GM23338 (cell line): ENCODE measurements around the gene RNF8. TPM values are rescaled to one million over a fixed set of nuclear protein-coding genes. Genes with fewer than 3 reads are reported as not detected.
"Not testable (repeated sequence)": the region's sequence is repeated elsewhere in the genome, so short reads cannot be mapped to it uniquely, and the experiment has no call there.

Source experiments
- ATAC-seq: fragments of 200-7000 bp; cut with Tn5 transposase; 3 replicates; pipeline ENCODE4 v1.9.1; 2020
- DNase-seq: peaks from one replicate; pipeline ENCODE4 v3.0.0-alpha.2; 2015; ENCODE audit warnings: low spot score
- H2AFZ ChIP-seq: fragments of 200-600 bp; sonication (generic); 2 replicates; pipeline ENCODE4 v1.8.0; 2016; ENCODE audit warnings: antibody characterized with exemption, mild to moderate bottlenecking, moderate library complexity
- H3F3A ChIP-seq: fragments of 200-600 bp; sonication (generic); replicated peaks from 2 replicates; pipeline ENCODE4 v1.8.0; 2017; ENCODE audit warnings: antibody characterized with exemption, mixed run types, low read depth
- H3K27ac ChIP-seq: fragments of 200-600 bp; sonication (generic); 2 replicates; pipeline ENCODE4 v1.6.1; 2016; ENCODE audit warnings: low read depth
- H3K27me3 ChIP-seq: fragments of 200-600 bp; sonication (generic); 2 replicates; pipeline ENCODE4 v1.8.0; 2016; ENCODE audit warnings: mild to moderate bottlenecking, mixed run types, moderate library complexity; ENCODE audit not compliant: insufficient read depth
- H3K36me3 ChIP-seq: fragments of 200-600 bp; sonication (generic); 2 replicates; pipeline ENCODE4 v1.8.0; 2016; ENCODE audit warnings: mild to moderate bottlenecking; ENCODE audit not compliant: insufficient read depth
- H3K4me1 ChIP-seq: fragments of 200-600 bp; sonication (generic); 2 replicates; pipeline ENCODE4 v1.8.0; 2016; ENCODE audit warnings: mild to moderate bottlenecking, moderate library complexity; ENCODE audit not compliant: insufficient read depth
- H3K4me2 ChIP-seq: fragments of 200-600 bp; sonication (generic); 2 replicates; pipeline ENCODE4 v1.7.1; 2017; ENCODE audit warnings: mixed run types
- H3K4me3 ChIP-seq: fragments of 200-600 bp; sonication (generic); 2 replicates; pipeline ENCODE4 v1.6.1; 2016; ENCODE audit warnings: mixed run types
- H3K79me2 ChIP-seq: fragments of 200-600 bp; sonication (generic); replicated peaks from 2 replicates; pipeline ENCODE4 v1.8.0; 2017; ENCODE audit warnings: mild to moderate bottlenecking; ENCODE audit not compliant: insufficient read depth
- H3K9me2 ChIP-seq: fragments of 200-600 bp; sonication (generic); 2 replicates; pipeline ENCODE4 v1.8.0; 2017; ENCODE audit not compliant: insufficient read depth
- H4K20me1 ChIP-seq: fragments of 200-600 bp; sonication (generic); replicated peaks from 2 replicates; pipeline ENCODE4 v1.8.0; 2017; ENCODE audit warnings: mild to moderate bottlenecking; ENCODE audit not compliant: insufficient read depth
- H3K27ac Mint-ChIP-seq: 2 replicates; pipeline ENCODE4 v1.8.0; 2020; ENCODE audit warnings: inconsistent platforms, mild to moderate bottlenecking, moderate library complexity, mixed read lengths
- H3K27me3 Mint-ChIP-seq: 3 replicates; pipeline ENCODE4 v1.8.0; 2022; ENCODE audit warnings: low read depth, mild to moderate bottlenecking, moderate library complexity, mixed read lengths, inconsistent platforms; ENCODE audit not compliant: insufficient read depth, poor library complexity
- H3K36me3 Mint-ChIP-seq: 3 replicates; pipeline ENCODE4 v1.8.0; 2021; ENCODE audit warnings: low read depth, mild to moderate bottlenecking, inconsistent platforms, moderate library complexity, mixed read lengths
- H3K4me1 Mint-ChIP-seq: 3 replicates; pipeline ENCODE4 v1.8.0; 2020; ENCODE audit warnings: mild to moderate bottlenecking, inconsistent platforms, mixed read lengths
- H3K4me3 Mint-ChIP-seq: 3 replicates; pipeline ENCODE4 v1.8.0; 2021; ENCODE audit warnings: moderate library complexity, mild to moderate bottlenecking, inconsistent platforms, mixed read lengths
- H3K9me3 Mint-ChIP-seq: 3 replicates; pipeline ENCODE4 v1.8.0; 2020; ENCODE audit warnings: moderate library complexity, mild to moderate bottlenecking, inconsistent platforms, mixed read lengths
- CREB1 ChIP-seq: fragments of 250-450 bp; sonication (Bioruptor Pico); IDR thresholded peaks from 2 replicates; pipeline ENCODE4 v1.5.0; 2020; ENCODE audit warnings: low read depth, mild to moderate bottlenecking, moderate library complexity
- JUNB ChIP-seq: IDR thresholded peaks from one replicate; pipeline ENCODE4 v1.6.1; 2016; ENCODE audit warnings: antibody characterized with exemption; ENCODE audit not compliant: unreplicated experiment
- NANOG ChIP-seq: IDR thresholded peaks from 2 replicates; pipeline ENCODE4 v1.6.1; 2016; ENCODE audit warnings: antibody characterized with exemption, borderline replicate concordance
- POLR2AphosphoS5 ChIP-seq: IDR thresholded peaks from 2 replicates; pipeline ENCODE4 v1.6.1; 2016; ENCODE audit warnings: antibody characterized with exemption, low read depth
- STAT1 ChIP-seq: IDR thresholded peaks from one replicate; pipeline ENCODE4 v1.6.1; 2016; ENCODE audit warnings: antibody characterized with exemption; ENCODE audit not compliant: unreplicated experiment
- ZNF114 ChIP-seq: fragments of 250-450 bp; sonication (Bioruptor Pico); IDR thresholded peaks from 2 replicates; pipeline ENCODE4 v1.5.0; 2020; ENCODE audit warnings: mild to moderate bottlenecking, moderate library complexity
- ZNF331 ChIP-seq: fragments of 250-450 bp; sonication (Bioruptor Pico); IDR thresholded peaks from 2 replicates; pipeline ENCODE4 v1.5.0; 2020; ENCODE audit warnings: low read depth, mild to moderate bottlenecking, moderate library complexity
- polyA plus RNA-seq: library from polyadenylated mRNA; unstranded; fragments of >200 nt; fragmentation: Nextera tagmentation; extraction: Ambion mirVana; gene quantifications from 2 replicates; pipeline ENCODE4 v1.2.1, GENCODE V29; 2016
- total RNA-seq: library from RNA; depleted of rRNA; stranded (reverse); fragments of >200 nt; shearing (Covaris generic); gene quantifications from 2 replicates; pipeline ENCODE4 v1.2.3, GENCODE V29; 2014
- TF ChIP-seq, protein P1 (sequence below): fragments of 250-450 bp; sonication (Bioruptor Pico); IDR thresholded peaks from 2 replicates; pipeline ENCODE4 v1.5.0; 2020; ENCODE audit warnings: mild to moderate bottlenecking, moderate library complexity
- TF ChIP-seq, protein P2 (sequence below), 2 experiments: fragments of 200-600 bp in 1 of 2; sonication (generic) in 1 of 2; conservative IDR thresholded peaks; 2 replicates each; pipeline versions ENCODE4 v1.5.1 to v1.6.1; 2016 to 2017; ENCODE audit warnings: antibody characterized with exemption in 2 of 2, low read depth in 2 of 2, mild to moderate bottlenecking in 2 of 2, moderate library complexity in 1 of 2
- TF ChIP-seq, protein P3 (sequence below): IDR thresholded peaks from 2 replicates; pipeline ENCODE4 v1.6.1; 2016; ENCODE audit warnings: antibody characterized with exemption

Gene RNF8
- total and polyA plus RNA-seq, 2 experiments from 2014 or later: 41.6 to 55.2 TPM

GRCh38 chr6:37399795-37400490, 46.2 kb downstream of the RNF8 start (continued):
- TF ChIP-seq, protein P1, sequence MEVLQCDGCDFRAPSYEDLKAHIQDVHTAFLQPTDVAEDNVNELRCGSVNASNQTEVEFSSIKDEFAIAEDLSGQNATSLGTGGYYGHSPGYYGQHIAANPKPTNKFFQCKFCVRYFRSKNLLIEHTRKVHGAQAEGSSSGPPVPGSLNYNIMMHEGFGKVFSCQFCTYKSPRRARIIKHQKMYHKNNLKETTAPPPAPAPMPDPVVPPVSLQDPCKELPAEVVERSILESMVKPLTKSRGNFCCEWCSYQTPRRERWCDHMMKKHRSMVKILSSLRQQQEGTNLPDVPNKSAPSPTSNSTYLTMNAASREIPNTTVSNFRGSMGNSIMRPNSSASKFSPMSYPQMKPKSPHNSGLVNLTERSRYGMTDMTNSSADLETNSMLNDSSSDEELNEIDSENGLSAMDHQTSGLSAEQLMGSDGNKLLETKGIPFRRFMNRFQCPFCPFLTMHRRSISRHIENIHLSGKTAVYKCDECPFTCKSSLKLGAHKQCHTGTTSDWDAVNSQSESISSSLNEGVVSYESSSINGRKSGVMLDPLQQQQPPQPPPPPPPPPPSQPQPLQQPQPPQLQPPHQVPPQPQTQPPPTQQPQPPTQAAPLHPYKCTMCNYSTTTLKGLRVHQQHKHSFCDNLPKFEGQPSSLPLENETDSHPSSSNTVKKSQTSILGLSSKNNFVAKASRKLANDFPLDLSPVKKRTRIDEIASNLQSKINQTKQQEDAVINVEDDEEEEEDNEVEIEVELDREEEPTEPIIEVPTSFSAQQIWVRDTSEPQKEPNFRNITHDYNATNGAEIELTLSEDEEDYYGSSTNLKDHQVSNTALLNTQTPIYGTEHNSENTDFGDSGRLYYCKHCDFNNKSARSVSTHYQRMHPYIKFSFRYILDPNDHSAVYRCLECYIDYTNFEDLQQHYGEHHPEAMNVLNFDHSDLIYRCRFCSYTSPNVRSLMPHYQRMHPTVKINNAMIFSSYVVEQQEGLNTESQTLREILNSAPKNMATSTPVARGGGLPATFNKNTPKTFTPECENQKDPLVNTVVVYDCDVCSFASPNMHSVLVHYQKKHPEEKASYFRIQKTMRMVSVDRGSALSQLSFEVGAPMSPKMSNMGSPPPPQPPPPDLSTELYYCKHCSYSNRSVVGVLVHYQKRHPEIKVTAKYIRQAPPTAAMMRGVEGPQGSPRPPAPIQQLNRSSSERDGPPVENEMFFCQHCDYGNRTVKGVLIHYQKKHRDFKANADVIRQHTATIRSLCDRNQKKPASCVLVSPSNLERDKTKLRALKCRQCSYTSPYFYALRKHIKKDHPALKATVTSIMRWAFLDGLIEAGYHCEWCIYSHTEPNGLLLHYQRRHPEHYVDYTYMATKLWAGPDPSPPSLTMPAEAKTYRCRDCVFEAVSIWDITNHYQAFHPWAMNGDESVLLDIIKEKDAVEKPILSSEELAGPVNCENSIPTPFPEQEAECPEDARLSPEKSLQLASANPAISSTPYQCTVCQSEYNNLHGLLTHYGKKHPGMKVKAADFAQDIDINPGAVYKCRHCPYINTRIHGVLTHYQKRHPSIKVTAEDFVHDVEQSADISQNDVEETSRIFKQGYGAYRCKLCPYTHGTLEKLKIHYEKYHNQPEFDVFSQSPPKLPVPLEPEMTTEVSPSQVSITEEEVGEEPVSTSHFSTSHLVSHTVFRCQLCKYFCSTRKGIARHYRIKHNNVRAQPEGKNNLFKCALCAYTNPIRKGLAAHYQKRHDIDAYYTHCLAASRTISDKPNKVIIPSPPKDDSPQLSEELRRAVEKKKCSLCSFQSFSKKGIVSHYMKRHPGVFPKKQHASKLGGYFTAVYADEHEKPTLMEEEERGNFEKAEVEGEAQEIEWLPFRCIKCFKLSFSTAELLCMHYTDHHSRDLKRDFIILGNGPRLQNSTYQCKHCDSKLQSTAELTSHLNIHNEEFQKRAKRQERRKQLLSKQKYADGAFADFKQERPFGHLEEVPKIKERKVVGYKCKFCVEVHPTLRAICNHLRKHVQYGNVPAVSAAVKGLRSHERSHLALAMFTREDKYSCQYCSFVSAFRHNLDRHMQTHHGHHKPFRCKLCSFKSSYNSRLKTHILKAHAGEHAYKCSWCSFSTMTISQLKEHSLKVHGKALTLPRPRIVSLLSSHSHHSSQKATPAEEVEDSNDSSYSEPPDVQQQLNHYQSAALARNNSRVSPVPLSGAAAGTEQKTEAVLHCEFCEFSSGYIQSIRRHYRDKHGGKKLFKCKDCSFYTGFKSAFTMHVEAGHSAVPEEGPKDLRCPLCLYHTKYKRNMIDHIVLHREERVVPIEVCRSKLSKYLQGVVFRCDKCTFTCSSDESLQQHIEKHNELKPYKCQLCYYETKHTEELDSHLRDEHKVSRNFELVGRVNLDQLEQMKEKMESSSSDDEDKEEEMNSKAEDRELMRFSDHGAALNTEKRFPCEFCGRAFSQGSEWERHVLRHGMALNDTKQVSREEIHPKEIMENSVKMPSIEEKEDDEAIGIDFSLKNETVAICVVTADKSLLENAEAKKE (CRISPR knock-in tag): no peak
- TF ChIP-seq, protein P2, sequence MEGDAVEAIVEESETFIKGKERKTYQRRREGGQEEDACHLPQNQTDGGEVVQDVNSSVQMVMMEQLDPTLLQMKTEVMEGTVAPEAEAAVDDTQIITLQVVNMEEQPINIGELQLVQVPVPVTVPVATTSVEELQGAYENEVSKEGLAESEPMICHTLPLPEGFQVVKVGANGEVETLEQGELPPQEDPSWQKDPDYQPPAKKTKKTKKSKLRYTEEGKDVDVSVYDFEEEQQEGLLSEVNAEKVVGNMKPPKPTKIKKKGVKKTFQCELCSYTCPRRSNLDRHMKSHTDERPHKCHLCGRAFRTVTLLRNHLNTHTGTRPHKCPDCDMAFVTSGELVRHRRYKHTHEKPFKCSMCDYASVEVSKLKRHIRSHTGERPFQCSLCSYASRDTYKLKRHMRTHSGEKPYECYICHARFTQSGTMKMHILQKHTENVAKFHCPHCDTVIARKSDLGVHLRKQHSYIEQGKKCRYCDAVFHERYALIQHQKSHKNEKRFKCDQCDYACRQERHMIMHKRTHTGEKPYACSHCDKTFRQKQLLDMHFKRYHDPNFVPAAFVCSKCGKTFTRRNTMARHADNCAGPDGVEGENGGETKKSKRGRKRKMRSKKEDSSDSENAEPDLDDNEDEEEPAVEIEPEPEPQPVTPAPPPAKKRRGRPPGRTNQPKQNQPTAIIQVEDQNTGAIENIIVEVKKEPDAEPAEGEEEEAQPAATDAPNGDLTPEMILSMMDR (conservative IDR thresholded peaks at IDR 0.05; ENCODE audit: low read depth in 2 of 2): no peak
- no peak for TF ChIP-seq POLR2AphosphoS5
- TF ChIP-seq, protein P3, sequence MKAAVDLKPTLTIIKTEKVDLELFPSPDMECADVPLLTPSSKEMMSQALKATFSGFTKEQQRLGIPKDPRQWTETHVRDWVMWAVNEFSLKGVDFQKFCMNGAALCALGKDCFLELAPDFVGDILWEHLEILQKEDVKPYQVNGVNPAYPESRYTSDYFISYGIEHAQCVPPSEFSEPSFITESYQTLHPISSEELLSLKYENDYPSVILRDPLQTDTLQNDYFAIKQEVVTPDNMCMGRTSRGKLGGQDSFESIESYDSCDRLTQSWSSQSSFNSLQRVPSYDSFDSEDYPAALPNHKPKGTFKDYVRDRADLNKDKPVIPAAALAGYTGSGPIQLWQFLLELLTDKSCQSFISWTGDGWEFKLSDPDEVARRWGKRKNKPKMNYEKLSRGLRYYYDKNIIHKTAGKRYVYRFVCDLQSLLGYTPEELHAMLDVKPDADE: no peak
- no peak for TF ChIP-seq STAT1
- no peak for TF ChIP-seq CREB1 (CRISPR knock-in tag)
- no peak for TF ChIP-seq NANOG
- no peak for TF ChIP-seq ZNF114 (CRISPR knock-in tag)
- TF ChIP-seq ZNF331 (CRISPR knock-in tag): no peak
- TF ChIP-seq JUNB: no peak

- H4K20me1 ChIP-seq, H3K79me2 ChIP-seq, H3K4me3 Mint-ChIP-seq, H3K9me2 ChIP-seq, H3K4me3 ChIP-seq, H3K36me3 Mint-ChIP-seq, H3K9me3 Mint-ChIP-seq, H3F3A ChIP-seq, DNase-seq, H3K27ac Mint-ChIP-seq, H3K27ac ChIP-seq, H3K36me3 ChIP-seq, H3K4me1 ChIP-seq, H2AFZ ChIP-seq, H3K4me1 Mint-ChIP-seq, H3K27me3 ChIP-seq, H3K4me2 ChIP-seq, ATAC-seq, H3K27me3 Mint-ChIP-seq: not testable (repeated sequence)
Measured at GRCh38 chr6:37401658-37402057, 47.9 kb downstream of the RNF8 start.
